ENCODE results near the gene BRD3.

The BRD3 gene

GRCh38 chr9:134032456-134033222, 35.2 kb downstream of the BRD3 start:
- Histone ChIP-seq H3K9me3 (no peaks in the 10 kb centered on the region), H3K36me3 (peaks cover 51 to 96% (median 63%) of the 10 kb centered on the region in 3 donors), H3K27ac (no peak overlapping the region), H3K27me3 (no peaks in the 10 kb centered on the region), H3K4me3 (no peak overlapping the region), H3K4me1 (no peaks in the 10 kb centered on the region)
- intact Hi-C loops (cut with DNase I; ENCODE audit: low total_unique reads): no loop called here
- no peak for DNase-seq
- no peak for TF ChIP-seq CTCF (IDR thresholded peaks at IDR 0.05)

DNA sequence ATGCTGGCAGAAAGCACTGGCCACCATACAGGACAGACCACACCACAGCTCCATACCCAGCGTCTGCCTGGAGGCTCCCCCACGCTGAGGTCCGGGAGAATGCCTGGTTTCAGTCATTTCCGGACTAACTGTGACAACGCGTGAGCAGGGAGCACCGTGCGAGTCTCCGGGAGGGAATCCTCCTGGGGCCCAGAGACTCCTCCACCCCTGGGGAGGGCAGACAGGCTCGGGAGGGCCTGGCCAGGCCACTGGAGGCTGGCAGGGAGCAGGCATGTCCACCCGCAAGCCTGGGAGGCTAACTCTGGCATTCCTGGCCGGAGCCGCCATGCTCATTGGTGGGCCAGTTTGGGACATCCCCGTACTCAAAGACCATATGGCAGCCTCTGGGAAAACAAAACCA, 36.0 kb downstream of the BRD3 start:
- Histone ChIP-seq H3K27ac (no peak overlapping the region), H3K36me3 (peaks cover 51 to 96% (median 66%) of the 10 kb centered on the region in 3 donors), H3K27me3 (no peaks in the 10 kb centered on the region), H3K4me1 (peaks cover 0 to under 1% (median 0%) of the 10 kb centered on the region in 4 donors), H3K4me3 (no peak overlapping the region), H3K9me3 (no peaks in the 10 kb centered on the region)
- no peak for DNase-seq
- TF ChIP-seq CTCF (IDR thresholded peaks at IDR 0.05): no peak
- intact Hi-C loops (cut with DNase I; ENCODE audit: low total_unique reads): no loop called here

GRCh38 chr9:134030821-134031470, 36.9 kb downstream of the BRD3 start:
- Histone ChIP-seq H3K36me3 (peaks cover 48 to 93% (median 63%) of the 10 kb centered on the region in 3 donors), H3K9me3 (no peaks in the 10 kb centered on the region), H3K27me3 (no peaks in the 10 kb centered on the region), H3K27ac (no peak overlapping the region), H3K4me1 (peaks cover 0 to 9% (median 6%) of the 10 kb centered on the region in 4 donors), H3K4me3 (no peak overlapping the region)
- TF ChIP-seq CTCF (IDR thresholded peaks at IDR 0.05): no peak
- intact Hi-C loops (cut with DNase I; ENCODE audit: low total_unique reads): no loop called here
- no peak for DNase-seq

- Histone ChIP-seq H3K4me1 (peaks cover 0 to 14% (median 8%) of the 10 kb centered on the region in 4 donors), H3K36me3 (peaks cover 35 to 79% (median 49%) of the 10 kb centered on the region in 3 donors), H3K27me3 (no peaks in the 10 kb centered on the region), H3K9me3 (no peaks in the 10 kb centered on the region), H3K4me3 (no peak overlapping the region), H3K27ac (no peak overlapping the region)
- DNase-seq: no peak
- TF ChIP-seq CTCF (IDR thresholded peaks at IDR 0.05): no peak
- intact Hi-C loops (cut with DNase I; ENCODE audit: low total_unique reads): loop anchor here (5.0 kb wide), 1 partner anchor 38 kb away; the partner anchor contains the start of gene BRD3
Measured at GRCh38 chr9:134029248-134030226, 38.3 kb downstream of the BRD3 start.

DNA sequence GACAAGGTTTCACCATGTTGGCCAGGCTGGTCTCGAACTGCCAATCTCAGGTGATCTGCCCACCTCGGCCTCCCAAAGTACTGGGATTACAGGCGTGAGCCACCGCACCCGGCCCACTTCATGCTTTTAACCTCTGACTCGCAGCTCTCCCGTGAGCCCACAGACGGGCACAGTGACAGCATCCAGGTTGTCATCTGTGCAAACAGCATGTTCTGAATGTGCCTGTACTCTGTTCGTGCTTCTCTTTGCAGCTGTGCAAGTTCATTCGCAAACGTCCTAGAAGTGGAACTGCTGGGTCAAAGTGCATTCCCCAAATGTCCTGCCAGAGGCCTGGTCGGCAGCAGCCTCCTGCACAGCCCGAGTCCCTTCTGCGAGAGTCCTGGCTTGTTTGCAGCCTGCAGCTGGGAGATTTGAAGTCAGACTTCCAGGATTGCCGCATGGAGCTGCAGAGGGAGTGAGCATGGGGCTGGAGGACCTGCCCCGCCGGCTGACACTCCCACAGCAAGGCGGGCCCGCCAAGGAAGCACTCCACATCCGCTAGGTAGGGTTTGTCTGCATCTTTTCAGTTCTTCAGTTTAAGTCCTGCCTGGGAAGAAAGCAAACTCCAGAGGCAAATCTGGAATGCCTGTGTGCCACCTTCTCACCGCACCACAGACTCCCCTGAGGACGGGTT, 39.1 kb downstream of the BRD3 start:
- intact Hi-C loops (cut with DNase I; ENCODE audit: low total_unique reads): loop anchor here (5.0 kb wide), 1 partner anchor 39 kb away; the partner anchor contains the start of gene BRD3
- TF ChIP-seq CTCF (IDR thresholded peaks at IDR 0.05): no peak
- Histone ChIP-seq H3K9me3 (no peaks in the 10 kb centered on the region), H3K27ac (no peak overlapping the region), H3K4me3 (no peak overlapping the region), H3K36me3 (peaks cover 26 to 70% (median 41%) of the 10 kb centered on the region in 3 donors), H3K4me1 (peaks cover 0 to 14% (median 10%) of the 10 kb centered on the region in 4 donors), H3K27me3 (no peaks in the 10 kb centered on the region)
- DNase-seq: no peak
